IgD-negative memory B cell (primary cell): ENCODE results near the gene ARID5B. TPM values are rescaled to one million over a fixed set of nuclear protein-coding genes. Genes with fewer than 3 reads are reported as not detected.

ENCODE experiments used
- H3K27ac Mint-ChIP-seq, 3 donors: one replicate each; pipeline ENCODE4 v1.8.0; 2020 to 2022; ENCODE audit warnings: mild to moderate bottlenecking in 3 of 3, mixed read lengths in 3 of 3, moderate library complexity in 1 of 3
- H3K27me3 Mint-ChIP-seq: one replicate; pipeline ENCODE4 v1.8.0; 2021; ENCODE audit warnings: mixed read lengths
- H3K36me3 Mint-ChIP-seq: one replicate; pipeline ENCODE4 v1.8.0; 2020; ENCODE audit warnings: mild to moderate bottlenecking, mixed read lengths
- H3K4me1 Mint-ChIP-seq, 3 donors: one replicate each; pipeline ENCODE4 v1.8.0; 2020 to 2022; ENCODE audit warnings: mixed read lengths in 3 of 3, mild to moderate bottlenecking in 1 of 3
- H3K4me3 Mint-ChIP-seq, 4 donors: one replicate each; pipeline ENCODE4 v1.8.0; 2020 to 2022; ENCODE audit warnings: mild to moderate bottlenecking in 4 of 4, mixed read lengths in 4 of 4, moderate library complexity in 3 of 4
- H3K9me3 Mint-ChIP-seq, 3 donors: one replicate each; pipeline ENCODE4 v1.8.0; 2020 to 2021; ENCODE audit warnings: mixed read lengths in 3 of 3, mild to moderate bottlenecking in 1 of 3
- polyA plus RNA-seq: library from polyadenylated mRNA; unstranded; fragments of 300-500 nt; fragmentation: Illumina TruSeq; gene quantifications from one replicate; pipeline ENCODE4 v1.2.3, GENCODE V29; 2021

ARID5B gene
- polyA plus RNA-seq, 1 donor from 2014 or later: 154 TPM

GRCh38 chr10:61905837-61906561 lies 4.5 kb downstream of the ARID5B start:
- H3K27me3 Mint-ChIP-seq: no peaks in the 10 kb centered on the region
- H3K27ac Mint-ChIP-seq: peak overlapping the region in 1 of 3 donors; percentile 96
- H3K4me1 Mint-ChIP-seq: peaks cover 24 to 35% (median 25%) of the 10 kb centered on the region in 3 donors
- peak overlapping the region in 3 of 4 donors; percentile 72 to 96 (median 82) for H3K4me3 Mint-ChIP-seq
- H3K9me3 Mint-ChIP-seq: peaks cover 0 to 2% (median 0%) of the 10 kb centered on the region in 3 donors
- peaks cover 16% of the 10 kb centered on the region for H3K36me3 Mint-ChIP-seq

- Mint-ChIP-seq H3K4me1 (peaks cover 28 to 38% (median 29%) of the 10 kb centered on the region in 3 donors), H3K9me3 (peaks cover 0 to 2% (median 0%) of the 10 kb centered on the region in 3 donors), H3K4me3 (peak overlapping the region in 1 of 4 donors; percentile 73), H3K36me3 (peaks cover 16% of the 10 kb centered on the region), H3K27me3 (no peaks in the 10 kb centered on the region), H3K27ac (no peak overlapping the region)
Observed at GRCh38 chr10:61906562-61906901, 5.0 kb downstream of the ARID5B start.

GRCh38 chr10:61907011-61907410 lies 5.5 kb downstream of the ARID5B start:
- H3K36me3 Mint-ChIP-seq: peaks cover 16% of the 10 kb centered on the region
- peak overlapping the region in 1 of 3 donors; percentile 87 for H3K27ac Mint-ChIP-seq
- no peaks in the 10 kb centered on the region for H3K27me3 Mint-ChIP-seq
- H3K9me3 Mint-ChIP-seq: peaks cover 0 to 2% (median 0%) of the 10 kb centered on the region in 3 donors
- H3K4me3 Mint-ChIP-seq: peak overlapping the region in 2 of 4 donors; percentile 12 to 29
- peaks cover 33 to 43% (median 34%) of the 10 kb centered on the region in 3 donors for H3K4me1 Mint-ChIP-seq

GRCh38 chr10:61907587-61907986 lies 6.1 kb downstream of the ARID5B start:
- Mint-ChIP-seq H3K4me1 (peaks cover 36 to 44% (median 36%) of the 10 kb centered on the region in 3 donors), H3K27me3 (no peaks in the 10 kb centered on the region), H3K36me3 (peaks cover 16% of the 10 kb centered on the region), H3K27ac (peak overlapping the region in 1 of 3 donors; percentile 23), H3K4me3 (peak overlapping the region in 1 of 4 donors; percentile 29), H3K9me3 (peaks cover 0 to 2% (median 0%) of the 10 kb centered on the region in 3 donors)

- Mint-ChIP-seq H3K27me3 (no peaks in the 10 kb centered on the region), H3K4me3 (no peak overlapping the region), H3K27ac (no peak overlapping the region)
Observed at GRCh38 chr10:61910226-61910805, 8.8 kb downstream of the ARID5B start.

GRCh38 chr10:61910894-61911293 lies 9.4 kb downstream of the ARID5B start:
- Mint-ChIP-seq H3K36me3 (peaks cover 17% of the 10 kb centered on the region), H3K4me1 (peaks cover 33 to 53% (median 42%) of the 10 kb centered on the region in 3 donors), H3K9me3 (peaks cover 0 to 2% (median 0%) of the 10 kb centered on the region in 3 donors), H3K4me3 (no peak overlapping the region), H3K27ac (no peak overlapping the region), H3K27me3 (no peaks in the 10 kb centered on the region)

More at GRCh38 chr10:61910226-61910805, 8.8 kb downstream of the ARID5B start:
- Mint-ChIP-seq H3K36me3 (peaks cover 17% of the 10 kb centered on the region), H3K4me1 (peaks cover 36 to 54% (median 38%) of the 10 kb centered on the region in 3 donors), H3K9me3 (peaks cover 0 to 2% (median 0%) of the 10 kb centered on the region in 3 donors)

- peak overlapping the region in 1 of 4 donors; percentile 39 for H3K4me3 Mint-ChIP-seq
- peaks cover 0 to 2% (median 0%) of the 10 kb centered on the region in 3 donors for H3K9me3 Mint-ChIP-seq
- peaks cover 17% of the 10 kb centered on the region for H3K36me3 Mint-ChIP-seq
- H3K27me3 Mint-ChIP-seq: no peaks in the 10 kb centered on the region
- peak overlapping the region in 1 of 3 donors; percentile 76 for H3K27ac Mint-ChIP-seq
- peaks cover 33 to 51% (median 42%) of the 10 kb centered on the region in 3 donors for H3K4me1 Mint-ChIP-seq
Observed at GRCh38 chr10:61911425-61911824, 9.9 kb downstream of the ARID5B start.

GRCh38 chr10:61912981-61913380 lies 11.5 kb downstream of the ARID5B start:
- H3K36me3 Mint-ChIP-seq: peaks cover 24% of the 10 kb centered on the region
- H3K4me1 Mint-ChIP-seq: peaks cover 37 to 58% (median 49%) of the 10 kb centered on the region in 3 donors
- H3K4me3 Mint-ChIP-seq: no peak overlapping the region
- no peak overlapping the region for H3K27ac Mint-ChIP-seq
- H3K9me3 Mint-ChIP-seq: peaks cover 0 to 4% (median 4%) of the 10 kb centered on the region in 3 donors
- no peaks in the 10 kb centered on the region for H3K27me3 Mint-ChIP-seq

GRCh38 chr10:61918140-61918539 lies 16.6 kb downstream of the ARID5B start:
- Mint-ChIP-seq H3K4me3 (no peak overlapping the region), H3K27ac (peak overlapping the region in 1 of 3 donors; percentile 87), H3K36me3 (peaks cover 23% of the 10 kb centered on the region), H3K9me3 (peaks cover 0 to 4% (median 2%) of the 10 kb centered on the region in 3 donors), H3K4me1 (peaks cover 31 to 59% (median 56%) of the 10 kb centered on the region in 3 donors), H3K27me3 (no peaks in the 10 kb centered on the region)

- Mint-ChIP-seq H3K9me3 (peaks cover 0 to 4% (median 2%) of the 10 kb centered on the region in 3 donors), H3K27ac (peak overlapping the region in 1 of 3 donors; percentile 7), H3K36me3 (peaks cover 24% of the 10 kb centered on the region), H3K27me3 (no peaks in the 10 kb centered on the region), H3K4me3 (peak overlapping the region in 1 of 4 donors; percentile 29), H3K4me1 (peaks cover 38 to 64% (median 61%) of the 10 kb centered on the region in 3 donors)
Observed at GRCh38 chr10:61918989-61919388, 17.5 kb downstream of the ARID5B start.

- no peak overlapping the region for H3K4me3 Mint-ChIP-seq
- no peaks in the 10 kb centered on the region for H3K27me3 Mint-ChIP-seq
- peak overlapping the region in 2 of 3 donors; percentile 7 to 14 for H3K27ac Mint-ChIP-seq
- H3K36me3 Mint-ChIP-seq: peaks cover 28% of the 10 kb centered on the region
- peaks cover 41 to 69% (median 62%) of the 10 kb centered on the region in 3 donors for H3K4me1 Mint-ChIP-seq
- H3K9me3 Mint-ChIP-seq: peaks cover 0 to 4% (median 2%) of the 10 kb centered on the region in 3 donors
Observed at GRCh38 chr10:61919646-61920215, 18.2 kb downstream of the ARID5B start.

GRCh38 chr10:61921143-61921542 lies 19.6 kb downstream of the ARID5B start:
- Mint-ChIP-seq H3K4me1 (peaks cover 39 to 67% (median 58%) of the 10 kb centered on the region in 3 donors), H3K27ac (peak overlapping the region in 2 of 3 donors; percentile 50 to 92), H3K27me3 (no peaks in the 10 kb centered on the region), H3K9me3 (peaks cover 0 to 4% (median 2%) of the 10 kb centered on the region in 3 donors), H3K36me3 (peaks cover 30% of the 10 kb centered on the region), H3K4me3 (peak overlapping the region in 1 of 4 donors; percentile 47)

GRCh38 chr10:61923210-61923949 lies 21.9 kb downstream of the ARID5B start:
- no peak overlapping the region for H3K4me3 Mint-ChIP-seq
- H3K27ac Mint-ChIP-seq: peak overlapping the region; percentile 1 to 77 (median 73)
- peaks cover 21% of the 10 kb centered on the region for H3K36me3 Mint-ChIP-seq
- H3K9me3 Mint-ChIP-seq: no peaks in the 10 kb centered on the region
- peaks cover 34 to 57% (median 47%) of the 10 kb centered on the region in 3 donors for H3K4me1 Mint-ChIP-seq
- no peaks in the 10 kb centered on the region for H3K27me3 Mint-ChIP-seq

- peak overlapping the region in 2 of 3 donors; percentile 1 to 77 for H3K27ac Mint-ChIP-seq
- H3K4me3 Mint-ChIP-seq: no peak overlapping the region
- H3K27me3 Mint-ChIP-seq: no peaks in the 10 kb centered on the region
Observed at GRCh38 chr10:61923950-61924274, 22.4 kb downstream of the ARID5B start.

More at GRCh38 chr10:61923950-61924274, 22.4 kb downstream of the ARID5B start:
- H3K36me3 Mint-ChIP-seq: peaks cover 18% of the 10 kb centered on the region
- H3K4me1 Mint-ChIP-seq: peaks cover 34 to 55% (median 46%) of the 10 kb centered on the region in 3 donors
- no peaks in the 10 kb centered on the region for H3K9me3 Mint-ChIP-seq
